ENCODE results near the gene SRPK2. TPM values are rescaled to one million over a fixed set of nuclear protein-coding genes. Genes with fewer than 3 reads are reported as not detected.

SRPK2 gene

DNA sequence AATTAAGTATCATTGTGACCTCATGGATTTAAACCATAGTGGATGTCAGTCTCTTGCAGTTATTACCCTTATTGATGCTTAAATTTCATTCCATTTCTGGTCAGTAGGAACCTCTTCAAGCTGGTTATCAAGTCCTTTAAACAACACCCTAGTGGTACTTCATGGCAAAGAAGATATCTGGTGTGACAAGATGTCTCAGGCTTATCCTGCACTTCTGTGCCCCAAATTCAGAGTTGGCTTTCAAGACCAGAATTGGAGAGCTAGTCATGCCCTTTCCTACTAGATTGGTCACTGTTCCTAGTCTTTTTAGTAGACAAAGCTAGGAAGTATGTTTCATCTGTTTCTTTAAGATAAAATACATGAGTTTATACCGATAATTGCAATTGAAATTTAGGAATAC, 319.8 kb downstream of the SRPK2 start:
- WGBS, 2 donors (ENCODE audit: extremely low coverage in 2 of 2, insufficient read length in 2 of 2, insufficient replicate concordance in 1 of 2): no CpG with 5 or more reads among the region's 1 CpG
- no peak overlapping the region for H2AFZ ChIP-seq (ENCODE audit: low read length)
- H4K91ac ChIP-seq (ENCODE audit: low read depth, low read length, poor library complexity): no peak overlapping the region
- H2BK12ac ChIP-seq (ENCODE audit: low read length): no peak overlapping the region
- no peak overlapping the region for H3K27ac ChIP-seq (replicated peaks; ENCODE audit: low read length)
- H3K18ac ChIP-seq (ENCODE audit: low read length): no peak overlapping the region
- no peak overlapping the region for H3K14ac ChIP-seq (ENCODE audit: low read length)
- H3K79me1 ChIP-seq (ENCODE audit: low read depth, low read length): no peaks in the 10 kb centered on the region
- H2BK15ac ChIP-seq (ENCODE audit: low read length): no peak overlapping the region
- H3K9ac ChIP-seq (ENCODE audit: low read depth, low read length, poor library complexity): no peak overlapping the region
- no peak overlapping the region for H3K4ac ChIP-seq (ENCODE audit: low read length)
- no peak overlapping the region for H3K4me3 ChIP-seq (ENCODE audit: low read length in 2 of 2)
- no peak overlapping the region for H2BK5ac ChIP-seq (ENCODE audit: low read length)
- no peaks in the 10 kb centered on the region for H3K9me3 ChIP-seq (replicated peaks in 1 of 2; ENCODE audit: control insufficient read depth in 2 of 2, insufficient read depth in 1 of 2, low read depth in 1 of 2, low read length in 2 of 2)
- no peak for DNase-seq (ENCODE audit: low spot score)
- no peaks in the 10 kb centered on the region for H3K4me1 ChIP-seq (ENCODE audit: control insufficient read depth in 2 of 2, insufficient read depth in 1 of 2, low read depth in 1 of 2, low read length in 2 of 2)
- peaks cover 17 to 100% of the 10 kb centered on the region in 2 donors for H3K36me3 ChIP-seq (replicated peaks in 1 of 2; ENCODE audit: control insufficient read depth in 2 of 2, insufficient read depth in 2 of 2, low read length in 2 of 2)
- H3K23ac ChIP-seq (ENCODE audit: low read depth, low read length, poor library complexity): no peak overlapping the region
- no peak overlapping the region for H2BK120ac ChIP-seq (ENCODE audit: low read depth, low read length)
- H4K8ac ChIP-seq (ENCODE audit: low read depth, low read length): no peak overlapping the region
- H3K27me3 ChIP-seq (ENCODE audit: control insufficient read depth in 3 of 3, insufficient read depth in 3 of 3, low read depth in 1 of 3, low read length in 3 of 3): no peaks in the 10 kb centered on the region
- no peak overlapping the region for H3K4me2 ChIP-seq (ENCODE audit: insufficient read depth, low read length, poor library complexity, severe bottlenecking)
- H2AK5ac ChIP-seq (ENCODE audit: low read depth, low read length): no peak overlapping the region

DNA sequence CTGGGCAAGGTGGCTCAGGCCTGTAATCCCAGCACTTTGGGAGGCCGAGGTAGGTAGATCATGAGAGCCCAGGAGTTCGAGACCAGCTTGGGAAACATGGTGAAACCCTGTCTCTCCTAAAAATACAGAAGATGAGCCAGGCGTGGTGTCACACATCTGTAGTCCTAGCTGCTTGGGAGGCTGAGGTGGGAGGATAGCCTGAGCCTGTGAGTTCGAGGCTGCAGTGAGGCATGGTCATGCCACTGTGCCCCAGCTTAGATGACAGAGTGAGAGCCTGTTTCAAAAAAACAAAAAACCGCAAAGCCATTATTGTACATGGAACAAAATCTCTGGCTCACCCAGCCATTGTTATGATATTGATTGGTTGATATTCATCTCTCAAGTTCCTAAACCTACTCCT, 321.0 kb downstream of the SRPK2 start:
- Histone ChIP-seq H3K36me3 (replicated peaks in 1 of 2; ENCODE audit: control insufficient read depth in 2 of 2, insufficient read depth in 2 of 2, low read length in 2 of 2) (peaks cover 17 to 100% of the 10 kb centered on the region in 2 donors), H2BK5ac (ENCODE audit: low read length) (no peak overlapping the region), H2BK120ac (ENCODE audit: low read depth, low read length) (no peak overlapping the region), H3K4me1 (ENCODE audit: control insufficient read depth in 2 of 2, insufficient read depth in 1 of 2, low read depth in 1 of 2, low read length in 2 of 2) (no peaks in the 10 kb centered on the region), H3K27me3 (ENCODE audit: control insufficient read depth in 3 of 3, insufficient read depth in 3 of 3, low read depth in 1 of 3, low read length in 3 of 3) (no peaks in the 10 kb centered on the region), H3K4ac (ENCODE audit: low read length) (no peak overlapping the region), H3K79me1 (ENCODE audit: low read depth, low read length) (no peaks in the 10 kb centered on the region), H3K18ac (ENCODE audit: low read length) (no peak overlapping the region), H2BK12ac (ENCODE audit: low read length) (no peak overlapping the region), H2AK5ac (ENCODE audit: low read depth, low read length) (no peak overlapping the region), H3K9me3 (replicated peaks in 1 of 2; ENCODE audit: control insufficient read depth in 2 of 2, insufficient read depth in 1 of 2, low read depth in 1 of 2, low read length in 2 of 2) (no peaks in the 10 kb centered on the region), H3K14ac (ENCODE audit: low read length) (no peak overlapping the region), H3K4me2 (ENCODE audit: insufficient read depth, low read length, poor library complexity, severe bottlenecking) (peak overlapping the region; percentile 19), H2BK15ac (ENCODE audit: low read length) (no peak overlapping the region), H4K8ac (ENCODE audit: low read depth, low read length) (no peak overlapping the region), H3K4me3 (ENCODE audit: low read length in 2 of 2) (no peak overlapping the region), H4K91ac (ENCODE audit: low read depth, low read length, poor library complexity) (no peak overlapping the region), H3K27ac (replicated peaks; ENCODE audit: low read length) (no peak overlapping the region), H2AFZ (ENCODE audit: low read length) (no peak overlapping the region), H3K9ac (ENCODE audit: low read depth, low read length, poor library complexity) (no peak overlapping the region), H3K23ac (ENCODE audit: low read depth, low read length, poor library complexity) (peak overlapping the region; percentile 44)
- no peak for DNase-seq (ENCODE audit: low spot score)
- WGBS, 2 donors (ENCODE audit: extremely low coverage in 2 of 2, insufficient read length in 2 of 2, insufficient replicate concordance in 1 of 2): no CpG with 5 or more reads among the region's 5 CpGs

Small RNA genes lying within 50 kb of the gene (small RNA-seq; reads per million reads assigned to genes)
- not detected for gene AC005070.2 (ENCODE audit: insufficient read depth)
- not detected for gene RNU6-1322P (ENCODE audit: insufficient read depth)

All from neuronal stem cell (in vitro differentiated cells).